NCI-H128 (cell line): Measurements from ENCODE around the gene CKAP2.
"Not testable (repeated sequence)": the region's sequence is repeated elsewhere in the genome, so short reads cannot be mapped to it uniquely, and the experiment has no call there.

ENCODE experiments used
- DNase-seq: peaks from one replicate; lab custom pipeline; 2025; ENCODE audit not compliant: unreplicated experiment; lab: John Stamatoyannopoulos, UW

CKAP2 gene

DNA sequence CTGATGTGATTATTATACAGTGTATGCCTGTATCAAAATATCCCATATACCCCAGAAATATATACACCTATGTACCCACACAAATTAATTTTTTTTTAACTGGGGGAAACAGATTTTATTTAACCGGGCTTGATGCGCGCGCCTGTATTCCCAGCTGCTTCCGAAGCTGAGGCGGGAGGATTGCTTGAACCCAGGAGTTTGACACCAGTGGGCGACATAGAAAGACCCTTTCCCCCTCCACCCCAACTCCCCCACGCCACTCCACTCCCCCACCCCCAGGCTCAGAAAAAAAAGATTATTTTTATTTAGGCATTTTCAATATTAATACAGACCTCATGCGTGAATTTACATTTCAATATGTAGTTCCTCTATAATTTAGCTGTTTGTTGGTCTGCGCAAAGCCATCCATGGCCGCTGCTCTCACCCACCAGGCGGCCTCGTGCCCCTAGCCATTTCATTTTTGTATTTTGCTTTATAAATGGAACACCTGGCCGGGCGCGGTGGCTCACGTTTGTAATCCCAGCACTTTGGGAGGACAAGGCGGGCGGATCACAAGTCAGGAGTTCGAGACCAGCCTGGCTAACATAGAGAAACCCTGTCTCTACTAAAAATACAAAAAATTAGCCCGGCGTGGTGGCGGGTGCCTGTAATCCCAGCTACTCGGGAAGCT is 4.0 kb upstream of the CKAP2 start:
- DNase-seq = no peak

DNA sequence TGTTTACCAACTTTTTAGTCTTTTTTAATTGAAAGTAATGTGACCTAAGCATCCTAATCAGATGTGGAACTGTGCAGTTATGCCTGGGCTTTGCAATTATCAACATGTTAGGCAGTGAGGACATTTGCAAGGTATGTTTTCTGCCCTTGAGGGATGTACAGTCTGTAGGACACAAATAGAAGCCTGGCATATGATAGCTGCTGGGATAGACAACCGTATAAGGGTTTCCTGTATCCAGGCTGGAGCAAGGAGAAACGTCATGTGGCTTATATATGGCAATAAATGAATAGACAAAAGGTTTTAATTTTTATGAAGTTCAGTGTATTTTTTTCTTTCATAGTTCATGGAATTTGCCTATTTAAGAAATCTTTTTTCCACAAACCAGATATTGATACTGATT is 2.8 kb upstream of the CKAP2 start:
- no peak for DNase-seq

DNA sequence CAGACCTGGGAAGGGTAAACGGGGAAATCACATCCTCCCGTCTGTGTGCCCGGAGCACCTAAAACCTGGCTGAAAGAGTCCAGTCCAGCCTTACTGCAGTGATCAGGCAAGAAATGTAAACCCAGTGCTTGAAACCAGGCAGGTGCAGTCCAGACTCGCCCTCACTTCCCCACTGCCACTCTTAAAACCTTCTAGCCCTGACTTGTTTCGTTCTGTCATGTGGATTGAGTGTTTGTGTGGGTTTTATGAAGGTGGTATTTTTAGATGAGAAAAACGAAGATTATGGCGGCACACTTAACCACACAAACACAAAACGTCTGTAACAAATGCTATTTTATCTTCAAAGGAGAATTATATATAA is 839 bp upstream of the CKAP2 start:
- peak; percentile 29 for DNase-seq

DNA sequence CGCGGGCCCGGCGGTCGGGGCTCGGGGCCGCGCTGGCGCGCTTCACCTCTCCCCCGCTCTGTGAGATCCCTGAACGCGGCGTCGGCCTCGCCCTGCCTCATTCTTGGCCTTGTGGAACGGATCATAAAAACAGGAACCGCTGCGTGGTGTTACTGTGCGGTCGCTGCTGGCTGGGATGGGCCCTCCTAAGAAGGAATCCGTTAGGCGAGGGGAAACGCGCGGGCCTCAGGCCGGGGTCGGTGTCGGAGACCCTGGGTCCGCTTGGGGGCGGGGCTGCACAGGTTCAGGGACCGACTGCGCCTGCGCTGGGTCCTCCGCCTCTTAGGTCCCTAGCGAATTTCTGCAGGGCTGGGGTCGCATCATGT is 381 bp downstream of the CKAP2 start:
- DNase-seq = peak; percentile 64

DNA sequence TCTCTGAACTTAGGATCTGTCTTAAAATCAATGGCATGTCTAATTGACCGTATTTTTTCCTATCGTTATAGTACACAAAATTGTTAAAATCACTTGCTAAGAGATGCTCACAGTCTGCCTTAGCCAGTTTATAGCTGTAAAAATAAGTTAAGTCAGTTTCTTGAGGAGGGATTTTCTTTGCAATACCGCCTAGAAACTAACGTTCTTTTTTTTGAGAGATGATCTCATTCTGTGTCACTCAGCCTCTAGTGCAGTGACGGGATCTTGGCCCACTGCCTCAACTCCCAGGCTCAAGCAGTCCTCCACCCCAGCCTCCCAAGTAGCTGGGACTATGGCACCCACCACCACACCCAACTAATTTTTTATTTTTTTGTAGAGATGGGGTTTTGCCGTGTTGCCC is 4.4 kb downstream of the CKAP2 start:
- no peak for DNase-seq

DNA sequence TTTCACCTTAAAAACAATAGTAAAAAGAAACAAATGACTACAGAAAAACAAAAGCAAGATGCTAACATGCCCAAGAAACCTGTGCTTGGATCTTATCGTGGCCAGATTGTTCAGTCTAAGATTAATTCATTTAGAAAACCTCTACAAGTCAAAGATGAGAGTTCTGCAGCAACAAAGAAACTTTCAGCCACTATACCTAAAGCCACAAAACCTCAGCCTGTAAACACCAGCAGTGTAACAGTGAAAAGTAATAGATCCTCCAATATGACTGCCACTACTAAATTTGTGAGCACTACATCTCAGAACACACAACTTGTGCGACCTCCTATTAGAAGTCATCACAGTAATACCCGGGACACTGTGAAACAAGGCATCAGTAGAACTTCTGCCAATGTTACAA is 6.0 kb downstream of the CKAP2 start:
- no peak for DNase-seq

DNA sequence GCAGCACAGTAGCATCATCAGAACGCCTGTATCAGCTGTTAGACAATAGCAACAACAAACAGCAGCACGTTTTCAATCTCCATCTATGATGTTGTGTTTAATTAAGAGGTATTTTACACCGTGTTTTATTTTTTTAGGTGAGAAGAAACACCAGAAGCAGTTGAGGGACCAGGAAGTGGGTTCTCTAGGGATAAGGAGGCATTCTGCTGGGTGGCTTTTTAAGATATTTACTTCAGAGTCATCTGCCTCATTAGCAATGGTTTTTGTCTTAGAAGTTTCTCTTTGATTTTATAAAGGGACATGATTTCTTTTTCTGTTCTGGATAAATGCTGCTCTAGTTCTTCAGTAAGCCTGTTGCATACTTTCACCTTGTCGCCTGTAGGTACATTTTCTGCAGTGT is 8.2 kb downstream of the CKAP2 start:
- no peak for DNase-seq

DNA sequence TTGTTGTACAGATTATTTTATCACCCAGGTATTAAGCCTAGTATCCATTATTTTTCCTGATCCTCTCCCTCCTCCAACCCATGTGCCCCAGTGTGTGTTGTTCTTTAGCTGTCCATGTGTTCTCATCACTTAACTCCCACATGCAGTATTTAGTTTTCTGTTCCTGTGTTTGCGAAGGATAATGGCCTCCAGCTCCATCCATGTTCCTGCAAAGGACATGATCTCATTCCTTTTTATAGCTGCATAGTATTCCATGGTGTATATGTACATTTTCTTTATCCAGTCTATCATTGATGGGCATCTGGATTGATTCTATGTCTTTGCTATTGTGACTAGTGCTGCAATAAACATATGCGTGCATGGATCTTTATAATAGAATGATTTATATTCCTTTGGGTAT is 13.2 kb downstream of the CKAP2 start:
- not testable (repeated sequence) for DNase-seq

DNA sequence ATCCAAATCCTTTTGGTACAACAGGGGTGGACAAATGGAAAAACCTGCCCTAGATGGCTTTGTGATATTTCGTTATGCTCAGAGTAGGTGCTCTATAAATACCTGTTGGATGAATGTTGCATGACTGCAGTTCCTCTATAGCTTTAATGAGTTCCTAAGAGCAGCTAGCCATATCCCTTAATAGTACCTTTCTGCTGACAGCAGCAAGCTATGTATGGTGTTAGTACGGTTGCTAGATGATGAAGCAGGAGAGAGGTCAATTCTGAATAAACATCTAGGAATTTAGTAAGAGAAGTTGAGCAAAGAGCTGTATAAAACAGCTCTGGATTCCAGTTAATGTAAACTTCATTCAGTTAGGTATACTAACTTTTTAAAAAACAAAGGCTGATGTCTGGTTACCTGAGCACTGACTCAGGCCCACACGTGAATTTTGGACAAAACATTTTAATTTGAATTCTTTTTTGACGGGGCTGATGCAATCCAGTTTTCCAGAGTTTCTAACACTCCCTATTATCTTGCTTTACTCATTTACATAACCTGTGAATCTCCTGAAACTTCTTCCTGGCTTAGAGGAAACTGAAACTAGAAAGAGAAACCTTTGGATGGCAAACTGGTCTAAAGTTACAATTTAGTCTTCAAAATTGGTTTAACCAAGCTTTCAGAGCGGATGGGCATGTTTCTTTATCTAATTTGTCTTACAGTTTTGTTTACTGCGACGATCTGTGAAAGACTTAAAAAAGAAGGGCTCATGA is 25.6 kb downstream of the CKAP2 start:
- not testable (repeated sequence) for DNase-seq

DNA sequence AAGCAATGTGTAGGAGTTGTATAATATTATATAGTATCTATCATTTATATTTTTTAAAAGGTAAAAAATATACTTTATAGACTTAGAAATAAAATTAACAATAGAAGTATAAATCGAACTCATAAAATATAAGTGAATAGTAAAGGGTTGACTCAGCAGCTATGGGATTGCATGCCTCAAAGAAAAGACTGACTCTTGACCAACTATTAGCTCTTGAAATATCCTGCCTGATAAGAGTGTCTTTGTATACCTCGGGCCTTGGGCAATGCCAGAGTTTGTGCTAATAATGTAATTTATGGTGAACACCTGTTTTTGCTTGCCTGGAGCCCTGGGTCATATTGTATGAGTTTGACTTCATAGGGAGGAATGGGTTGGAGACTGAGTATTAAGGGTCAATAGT is 31.8 kb downstream of the CKAP2 start:
- DNase-seq = not testable (repeated sequence)

DNA sequence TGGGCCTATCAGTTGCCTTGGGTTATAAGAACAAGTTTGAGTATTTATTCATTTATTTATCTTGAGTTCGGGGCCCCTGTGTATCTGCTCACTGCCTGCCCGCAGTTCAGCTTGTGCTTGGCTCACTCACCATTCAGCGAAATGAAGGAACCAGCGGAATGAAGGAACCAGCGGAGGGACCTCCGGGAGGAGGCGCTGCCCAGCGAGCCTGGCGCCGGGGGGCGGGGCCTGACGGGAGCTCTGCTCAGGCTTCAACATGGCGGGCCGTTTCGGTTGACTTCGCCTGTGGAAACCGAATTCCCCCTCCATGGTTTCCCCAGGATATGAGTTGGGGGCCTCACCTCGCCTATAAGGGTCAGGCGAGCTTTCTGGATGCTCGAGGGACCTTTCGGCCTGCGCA is 33.5 kb downstream of the CKAP2 start:
- DNase-seq = not testable (repeated sequence)

DNA sequence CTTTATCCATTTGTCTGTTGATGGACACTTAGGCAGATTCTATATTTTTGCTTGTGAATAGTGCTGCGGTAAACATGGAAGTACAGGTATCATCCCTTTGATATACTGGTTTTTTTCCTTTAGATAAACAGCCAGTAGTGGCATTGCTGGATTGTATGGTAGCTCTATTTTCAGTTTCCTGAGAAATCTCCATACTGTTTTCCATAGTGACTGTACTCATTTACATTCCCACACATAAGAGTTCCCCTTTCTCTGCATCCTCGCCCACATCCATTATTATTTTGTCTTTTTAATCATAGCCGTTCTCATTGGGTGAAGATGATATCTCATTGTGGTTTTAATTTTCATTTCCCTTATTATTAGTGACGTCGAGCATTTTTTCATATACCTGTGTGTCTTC is 35.7 kb downstream of the CKAP2 start:
- DNase-seq = not testable (repeated sequence)

DNA sequence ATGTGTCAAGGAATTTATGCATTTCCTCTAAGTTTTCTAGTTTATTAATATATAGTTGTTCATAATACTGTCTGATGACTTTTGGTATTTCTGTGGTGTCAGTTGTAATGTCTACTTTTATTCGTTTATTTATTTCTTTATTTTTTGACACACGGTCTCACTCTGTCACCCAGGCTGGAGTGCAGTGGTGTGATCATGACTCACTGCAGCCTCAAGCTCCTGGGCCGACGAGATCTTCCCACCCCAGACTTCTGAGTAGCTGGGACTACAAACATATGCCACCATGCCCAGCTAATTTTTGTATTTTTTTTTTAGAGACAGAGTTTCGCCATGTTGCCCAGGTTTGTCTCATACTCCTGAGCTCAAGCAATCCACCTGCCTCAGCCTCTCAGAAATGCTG is 39.0 kb downstream of the CKAP2 start:
- not testable (repeated sequence) for DNase-seq

DNA sequence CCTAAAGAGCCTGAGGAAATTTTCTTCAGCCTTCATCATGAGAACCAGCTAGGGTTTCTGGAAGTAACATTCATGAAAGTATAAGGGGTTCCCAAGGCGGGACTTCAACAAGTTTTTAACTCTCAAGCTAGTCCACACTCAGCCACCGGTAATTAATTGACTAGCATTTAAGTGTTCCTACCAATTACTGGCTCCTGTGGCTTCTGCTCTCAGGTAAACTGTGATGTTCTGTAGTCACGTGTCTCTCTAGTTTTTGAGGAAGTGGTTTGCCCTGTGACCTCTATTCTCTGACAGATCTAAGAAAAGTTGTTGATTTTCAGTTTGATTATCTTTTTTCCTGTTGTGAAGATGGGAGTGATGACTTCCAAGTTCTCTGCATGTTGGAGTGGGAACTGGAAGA is 42.7 kb downstream of the CKAP2 start:
- not testable (repeated sequence) for DNase-seq

DNA sequence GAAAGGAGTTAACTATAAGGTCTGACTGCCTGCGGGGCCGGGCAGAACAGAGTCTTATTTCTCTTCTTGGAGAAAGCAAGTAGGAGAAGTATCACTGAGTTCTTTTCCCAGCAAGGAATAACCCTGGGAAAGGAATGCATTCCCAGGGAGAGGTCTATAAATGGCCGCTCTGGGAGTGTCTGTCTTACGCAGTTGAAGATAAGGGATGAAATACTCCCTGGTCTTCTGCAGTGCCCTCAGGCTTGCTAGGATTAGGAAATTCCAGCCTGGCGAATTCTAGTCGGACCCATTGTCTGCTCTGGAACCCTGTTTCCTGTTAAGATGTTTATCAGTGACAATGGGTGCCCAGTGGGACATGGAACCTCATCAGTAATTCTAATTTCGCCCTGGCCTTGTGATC is 47.0 kb downstream of the CKAP2 start:
- not testable (repeated sequence) for DNase-seq

DNA sequence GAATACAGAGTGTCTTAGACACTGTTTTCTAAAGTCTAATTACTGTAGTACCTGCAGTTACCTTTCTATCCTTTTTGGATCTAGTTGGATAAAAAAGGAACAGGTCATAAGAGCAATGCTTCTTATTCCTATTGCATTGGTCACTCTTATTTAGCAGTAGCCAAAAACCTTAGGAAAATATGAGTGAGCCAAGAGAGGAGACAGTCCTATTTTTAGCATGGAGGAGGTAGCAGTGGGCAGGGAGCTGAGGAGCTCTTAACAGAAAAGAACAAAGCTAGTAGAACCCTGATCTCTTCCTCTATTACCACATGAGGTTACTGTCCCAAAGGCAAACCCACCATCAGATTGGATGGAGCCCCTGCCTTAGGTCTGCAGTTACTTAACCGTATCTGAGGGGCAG is 50.6 kb downstream of the CKAP2 start:
- DNase-seq = not testable (repeated sequence)

DNA sequence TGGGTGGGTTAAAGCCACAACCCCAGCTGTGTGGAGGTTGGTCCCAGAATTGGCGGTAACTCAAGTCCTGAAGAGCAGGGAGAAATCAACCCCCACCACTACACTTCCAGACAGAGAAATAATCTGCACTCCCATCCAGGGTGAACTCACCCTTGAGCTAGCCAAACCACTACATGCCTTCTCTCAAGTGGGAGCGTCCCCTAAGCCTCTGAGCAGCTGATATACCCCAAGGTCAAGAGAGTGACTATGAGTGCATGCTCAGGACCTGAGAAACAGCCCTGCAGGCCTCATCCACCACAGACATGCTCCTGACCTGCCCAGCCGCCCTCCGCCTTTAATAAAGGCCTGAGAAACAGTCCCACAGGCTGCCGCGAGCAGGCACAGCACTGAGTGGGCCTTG is 54.3 kb downstream of the CKAP2 start:
- not testable (repeated sequence) for DNase-seq

DNA sequence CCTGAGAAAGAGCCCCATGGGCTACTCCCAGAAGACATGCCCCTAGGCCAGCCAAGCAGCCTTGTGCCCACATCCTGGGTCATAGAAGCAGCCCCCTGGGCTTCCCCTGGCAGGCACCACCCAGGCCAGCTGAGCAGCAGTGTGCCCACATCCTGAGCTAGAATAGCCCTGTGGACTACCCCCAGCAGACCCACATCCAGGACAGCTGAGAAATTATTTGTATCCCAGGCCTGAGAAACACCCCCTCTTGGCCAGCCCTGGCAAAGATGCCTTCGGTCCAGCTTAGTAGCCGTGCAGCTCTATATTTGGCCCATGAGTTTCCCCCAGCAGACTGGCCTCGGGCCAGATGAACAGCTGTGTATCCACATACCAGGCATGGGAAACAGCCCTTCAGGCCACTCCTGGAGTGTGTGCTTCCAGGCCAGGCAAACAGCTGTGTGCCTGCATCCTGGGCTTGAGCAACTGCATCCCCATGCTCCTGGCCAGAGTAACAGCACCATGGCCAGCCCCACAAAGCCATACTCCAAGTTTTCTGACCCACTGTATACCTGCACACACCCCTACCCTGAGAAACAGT is 55.0 kb downstream of the CKAP2 start:
- DNase-seq = not testable (repeated sequence)

DNA sequence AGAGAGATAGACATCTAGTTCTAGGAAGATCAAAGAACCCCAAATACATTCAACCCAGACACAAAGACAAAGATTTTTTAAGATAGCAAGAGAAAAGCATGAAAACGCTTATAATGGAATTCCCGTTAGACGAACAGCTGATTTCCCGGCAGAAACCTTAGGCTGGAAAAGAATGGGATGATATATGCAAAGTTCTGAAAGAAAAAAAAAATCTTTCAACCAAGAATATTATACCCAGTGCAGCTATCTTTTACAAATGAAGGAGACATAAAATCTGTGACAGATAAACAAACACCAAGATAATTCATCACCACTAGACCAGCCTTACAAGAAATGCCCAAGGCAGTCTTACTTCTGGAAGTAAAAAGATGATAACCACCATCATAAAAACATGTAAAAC is 56.3 kb downstream of the CKAP2 start:
- not testable (repeated sequence) for DNase-seq

DNA sequence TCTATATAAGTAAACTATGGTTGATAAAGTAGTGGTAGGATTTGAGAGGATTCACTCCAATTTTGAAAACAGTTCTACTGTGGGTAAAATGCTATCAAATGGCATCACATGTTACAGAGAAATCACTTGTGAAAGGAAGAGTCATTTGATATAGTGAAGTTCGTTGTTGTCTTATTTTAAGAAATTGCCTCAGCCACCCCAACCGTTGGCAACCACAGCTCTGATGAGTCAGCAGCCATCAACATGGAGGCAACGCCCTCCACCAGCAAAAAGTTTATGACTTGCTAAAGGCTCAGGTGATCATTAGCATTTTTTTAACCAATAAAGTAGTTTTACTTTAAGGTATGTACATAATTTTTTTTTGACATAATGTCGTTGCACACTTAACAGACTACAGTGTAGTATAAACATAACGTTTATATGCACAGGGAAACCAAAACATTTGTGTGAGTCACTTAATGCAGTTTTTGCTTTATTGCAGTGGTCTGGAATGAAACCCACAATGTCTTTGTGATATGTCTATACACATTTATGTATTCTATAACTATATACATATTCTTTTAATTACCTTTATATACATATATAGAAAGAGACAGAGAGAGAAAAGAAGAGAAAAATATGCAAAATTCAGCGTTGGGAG is 58.8 kb downstream of the CKAP2 start:
- not testable (repeated sequence) for DNase-seq

DNA sequence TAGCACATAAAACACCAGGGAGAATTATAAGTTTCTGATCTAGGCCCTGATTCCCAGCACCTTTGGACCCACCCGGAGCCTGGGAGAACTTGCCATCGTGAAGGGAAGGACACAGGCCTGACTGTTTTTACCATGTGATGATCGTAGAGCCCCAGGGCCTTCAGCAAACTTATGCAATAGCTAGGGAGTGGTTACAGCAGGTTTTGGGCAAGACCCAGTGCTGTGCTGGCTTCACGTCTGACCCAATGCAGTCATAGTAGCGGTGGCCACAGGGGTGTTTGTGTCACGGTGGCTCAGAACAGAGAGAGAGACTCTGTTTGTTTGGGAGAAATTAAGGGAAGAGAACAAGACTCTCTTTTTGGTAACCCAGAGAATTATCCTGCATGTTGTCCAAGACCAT is 68.0 kb downstream of the CKAP2 start:
- DNase-seq = not testable (repeated sequence)
